GM12878 (cell line): ENCODE results near the gene PKMYT1. TPM values are rescaled to one million over a fixed set of nuclear protein-coding genes. Genes with fewer than 3 reads are reported as not detected.
A peak's percentile ranks its signal among the peaks of the same experiment; 100 is the strongest.

ENCODE experiments used
- BMI1 ChIP-seq: fragments of 450-650 bp; IDR thresholded peaks from 2 replicates; pipeline ENCODE4 v1.6.1; 2016; ENCODE audit warnings: mild to moderate bottlenecking, moderate library complexity, borderline replicate concordance
- BRCA1 ChIP-seq: IDR thresholded peaks from 2 replicates; pipeline ENCODE4 v1.6.1; 2011; ENCODE audit warnings: low read depth, low read length, improper control_type of control experiment
- CBFB ChIP-seq: IDR thresholded peaks from 2 replicates; pipeline ENCODE4 v1.6.1; 2016; ENCODE audit warnings: antibody characterized with exemption, low read depth
- CBX5 ChIP-seq: sonication (generic); IDR thresholded peaks from 2 replicates; pipeline ENCODE4 v1.6.1; 2016; ENCODE audit warnings: low read depth, moderate library complexity, mild to moderate bottlenecking, inconsistent platforms
- ETV6 ChIP-seq, 2 experiments: fragments of 450-650 bp in 1 of 2; IDR thresholded peaks in 1 of 2; conservative IDR thresholded peaks in 1 of 2; 2 replicates each; pipeline ENCODE4 v1.6.1; 2014; ENCODE audit warnings: antibody characterized with exemption in 1 of 2, borderline replicate concordance in 1 of 2, low read depth in 1 of 2, mild to moderate bottlenecking in 1 of 2, moderate library complexity in 1 of 2
- FOXK2 ChIP-seq: fragments of 450-650 bp; IDR thresholded peaks from 2 replicates; pipeline ENCODE4 v1.6.1; 2017; ENCODE audit warnings: mild to moderate bottlenecking, moderate library complexity
- GATAD2B ChIP-seq: fragments of 450-650 bp; conservative IDR thresholded peaks from 2 replicates; pipeline ENCODE4 v1.6.1; 2017; ENCODE audit warnings: low read depth, mild to moderate bottlenecking, moderate library complexity
- IKZF1 ChIP-seq: fragments of 450-650 bp; conservative IDR thresholded peaks from 2 replicates; pipeline ENCODE4 v1.6.1; 2017; ENCODE audit warnings: antibody characterized with exemption, mild to moderate bottlenecking
- MTA3 ChIP-seq: IDR thresholded peaks from 2 replicates; pipeline ENCODE4 v1.6.1; 2012; ENCODE audit warnings: low read length, inconsistent platforms, borderline replicate concordance
- MXI1 ChIP-seq: fragments of 150-350 bp; IDR thresholded peaks from 2 replicates; pipeline ENCODE4 v1.6.1; 2011; ENCODE audit warnings: low read depth, mild to moderate bottlenecking, inconsistent platforms, low read length, improper control_type of control experiment
- NBN ChIP-seq: fragments of 450-650 bp; IDR thresholded peaks from 2 replicates; pipeline ENCODE4 v1.6.1; 2016
- NR2C1 ChIP-seq: fragments of 450-650 bp; IDR thresholded peaks from 2 replicates; pipeline ENCODE4 v1.6.1; 2017; ENCODE audit warnings: antibody characterized with exemption, mild to moderate bottlenecking, moderate library complexity
- POLR2A ChIP-seq: IDR thresholded peaks from 2 replicates; pipeline ENCODE4 v1.6.1; 2011; ENCODE audit warnings: low read depth, mild to moderate bottlenecking, low read length
- RAD21 ChIP-seq: IDR thresholded peaks from 2 replicates; pipeline ENCODE4 v1.6.1; 2011; ENCODE audit warnings: mild to moderate bottlenecking, low read depth, low read length, moderate library complexity; ENCODE audit not compliant: insufficient read depth
- RAD51 ChIP-seq: fragments of 450-650 bp; IDR thresholded peaks from 2 replicates; pipeline ENCODE4 v1.6.1; 2016; ENCODE audit warnings: moderate library complexity, mild to moderate bottlenecking, inconsistent platforms
- RUNX3 ChIP-seq: IDR thresholded peaks from 2 replicates; pipeline ENCODE4 v1.6.1; 2012; ENCODE audit warnings: low read length, inconsistent platforms
- SIN3A ChIP-seq: IDR thresholded peaks from 2 replicates; pipeline ENCODE4 v1.6.1; 2012; ENCODE audit warnings: low read depth, low read length, improper control_type of control experiment
- SIX5 ChIP-seq: IDR thresholded peaks from 2 replicates; pipeline ENCODE4 v1.6.1; 2011; ENCODE audit warnings: mild to moderate bottlenecking, low read depth, low read length, moderate library complexity; ENCODE audit not compliant: severe bottlenecking
- SMARCA5 ChIP-seq: fragments of 450-650 bp; IDR thresholded peaks from 2 replicates; pipeline ENCODE4 v1.6.1; 2017; ENCODE audit warnings: mild to moderate bottlenecking
- SRF ChIP-seq, 2 experiments: IDR thresholded peaks; 2 replicates each; pipeline ENCODE4 v1.6.1; 2011; ENCODE audit warnings: low read depth in 2 of 2, low read length in 2 of 2, mild to moderate bottlenecking in 1 of 2, moderate library complexity in 1 of 2
- STAT1 ChIP-seq: fragments of 450-650 bp; conservative IDR thresholded peaks from 2 replicates; pipeline ENCODE4 v1.6.1; 2014; ENCODE audit warnings: antibody characterized with exemption, mild to moderate bottlenecking
- TAF1 ChIP-seq: IDR thresholded peaks from 2 replicates; pipeline ENCODE4 v1.6.1; 2011; ENCODE audit warnings: mild to moderate bottlenecking, low read depth, low read length, borderline replicate concordance
- TBL1XR1 ChIP-seq: IDR thresholded peaks from 2 replicates; pipeline ENCODE4 v1.6.1; 2012; ENCODE audit warnings: low read depth, low read length, improper control_type of control experiment
- TCF7 ChIP-seq: IDR thresholded peaks from 2 replicates; pipeline ENCODE4 v1.6.1; 2014; ENCODE audit warnings: antibody characterized with exemption, borderline replicate concordance
- YBX1 ChIP-seq: fragments of 450-650 bp; IDR thresholded peaks from 2 replicates; pipeline ENCODE4 v1.6.1; 2016; ENCODE audit warnings: antibody characterized with exemption
- ZNF217 ChIP-seq: fragments of 450-650 bp; IDR thresholded peaks from 2 replicates; pipeline ENCODE4 v1.6.1; 2017; ENCODE audit warnings: antibody characterized with exemption, mild to moderate bottlenecking
- ZNF24 ChIP-seq: fragments of 450-650 bp; IDR thresholded peaks from 2 replicates; pipeline ENCODE4 v1.6.1; 2017; ENCODE audit warnings: antibody characterized with exemption, mild to moderate bottlenecking
- ZSCAN29 ChIP-seq: fragments of 450-650 bp; IDR thresholded peaks from 2 replicates; pipeline ENCODE4 v1.6.1; 2017; ENCODE audit warnings: mild to moderate bottlenecking, moderate library complexity
- polyA plus RNA-seq, 11 experiments: library from polyadenylated mRNA; depleted of rRNA in 4 of 11; unstranded in 6 of 11; stranded (reverse) in 5 of 11; fragments of >200 nt; fragmentation: Nextera tagmentation in 4 of 11; fragmentation: Illumina TruSeq in 1 of 11; extraction: Ambion mirVana in 4 of 11; extraction: Trizol in 1 of 11; gene quantifications; 1 replicate in 1 of 11; 2 replicates in 10 of 11; pipeline versions ENCODE4 v1.2.1 to v1.2.3, GENCODE V29; 2011 to 2016; ENCODE audit warnings: inconsistent platforms in 2 of 11, missing spikeins in 2 of 11, low read depth in 1 of 11
- total RNA-seq, 4 experiments: library from RNA; depleted of rRNA in 3 of 4; stranded (reverse); fragments of >200 nt in 3 of 4; fragmentation: Illumina TruSeq in 1 of 4; extraction: Trizol in 1 of 4; gene quantifications; 2 replicates each; pipeline versions ENCODE4 v1.2.1 to v1.2.3, GENCODE V29; 2013 to 2021
- TF ChIP-seq, protein P1 (sequence below): fragments of 450-650 bp; IDR thresholded peaks from 2 replicates; pipeline ENCODE4 v1.6.1; 2018; ENCODE audit warnings: borderline replicate concordance, mild to moderate bottlenecking; ENCODE audit not compliant: partially characterized antibody

PKMYT1 gene
- total and polyA plus RNA-seq, 10 of the 15 experiments (the other 5 are each of a cell fraction or from before 2014, with no cell fraction given), result 4.6 to 101 (median 29.9) TPM

DNA sequence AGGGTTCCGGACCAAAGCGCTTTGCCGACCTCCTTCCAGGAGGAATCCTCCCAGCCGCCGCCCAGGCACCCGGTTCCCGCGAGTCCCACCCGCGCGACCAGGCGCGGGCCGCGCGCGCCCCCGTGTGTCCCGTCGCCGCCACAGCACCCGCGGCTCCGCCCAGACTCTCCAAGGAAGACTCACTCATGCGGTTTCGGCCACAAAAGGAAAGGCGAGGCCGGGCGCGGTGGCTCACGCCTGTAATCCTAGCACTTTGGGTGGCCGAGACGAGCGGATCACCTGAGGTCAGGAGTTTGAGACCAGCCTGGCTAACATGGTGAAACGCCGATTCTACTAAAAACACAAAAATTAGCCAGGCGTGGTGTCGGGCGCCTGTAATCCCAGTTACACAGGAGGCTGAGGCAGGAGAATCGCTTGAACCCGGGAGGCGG lies 3.5 kb upstream of the PKMYT1 start (continued):
- TF ChIP-seq, protein P1, sequence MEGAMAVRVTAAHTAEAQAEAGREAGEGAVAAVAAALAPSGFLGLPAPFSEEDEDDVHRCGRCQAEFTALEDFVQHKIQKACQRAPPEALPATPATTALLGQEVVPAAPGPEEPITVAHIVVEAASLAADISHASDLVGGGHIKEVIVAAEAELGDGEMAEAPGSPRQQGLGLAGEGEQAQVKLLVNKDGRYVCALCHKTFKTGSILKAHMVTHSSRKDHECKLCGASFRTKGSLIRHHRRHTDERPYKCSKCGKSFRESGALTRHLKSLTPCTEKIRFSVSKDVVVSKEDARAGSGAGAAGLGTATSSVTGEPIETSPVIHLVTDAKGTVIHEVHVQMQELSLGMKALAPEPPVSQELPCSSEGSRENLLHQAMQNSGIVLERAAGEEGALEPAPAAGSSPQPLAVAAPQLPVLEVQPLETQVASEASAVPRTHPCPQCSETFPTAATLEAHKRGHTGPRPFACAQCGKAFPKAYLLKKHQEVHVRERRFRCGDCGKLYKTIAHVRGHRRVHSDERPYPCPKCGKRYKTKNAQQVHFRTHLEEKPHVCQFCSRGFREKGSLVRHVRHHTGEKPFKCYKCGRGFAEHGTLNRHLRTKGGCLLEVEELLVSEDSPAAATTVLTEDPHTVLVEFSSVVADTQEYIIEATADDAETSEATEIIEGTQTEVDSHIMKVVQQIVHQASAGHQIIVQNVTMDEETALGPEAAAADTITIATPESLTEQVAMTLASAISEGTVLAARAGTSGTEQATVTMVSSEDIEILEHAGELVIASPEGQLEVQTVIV, result no peak
- TF ChIP-seq SIN3A (no peak), BMI1 (no peak), RUNX3 (peak; percentile 46; the same call in 1 of the 2 replicates), ZNF24 (no peak), CBFB (no peak), CBX5 (no peak), GATAD2B (peak; percentile 79), ETV6 (conservative IDR thresholded peaks at IDR 0.05 in 1 of 2, IDR thresholded peaks at IDR 0.05 in 1 of 2; ENCODE audit: borderline replicate concordance in 1 of 2, low read depth in 1 of 2) (no peak), SRF (IDR thresholded peaks at IDR 0.05; ENCODE audit: low read depth in 2 of 2, low read length in 2 of 2) (no peak), BRCA1 (no peak; the same call in 1 of the 2 replicates), RAD21 (peak; percentile 71), STAT1 (0 out of 2 replicates have a peak, but pooled peaks have one; percentile 51), MTA3 (no peak), TAF1 (no peak), ZNF217 (no peak), NR2C1 (no peak), FOXK2 (no peak), SMARCA5 (peak; percentile 67; the same call in 1 of the 2 replicates), NBN (no peak), YBX1 (no peak), IKZF1 (peak; percentile 84), MXI1 (no peak), TCF7 (no peak), TBL1XR1 (no peak), SIX5 (no peak), RAD51 (no peak), ZSCAN29 (0 out of 2 replicates have a peak, but pooled peaks have one; percentile 52), POLR2A (no peak)
